Activated naive CD4-positive, alpha-beta T cell treated with anti-CD3 and anti-CD28 coated beads, Interleukin-2, amount 10 ng/mL, durations not matched to agents 7 days and 5 days (primary cell): ENCODE data around the gene ZNF878.
A peak's percentile ranks its signal among the peaks of the same experiment; 100 is the strongest.

Experiments used
- CTCF ChIA-PET: fragments of 350-600 bp; sonication (Branson Sonifier 250); formaldehyde crosslinking; loops from one replicate; lab custom pipeline; 2021; ENCODE audit warnings: antibody characterized with exemption; lab: Charles Lee
- DNase-seq: peaks from one replicate; pipeline ENCODE4 v3.0.0-alpha.2; 2020
- H3K27ac Mint-ChIP-seq: one replicate; pipeline ENCODE4 v1.8.0; 2021; ENCODE audit warnings: mild to moderate bottlenecking, moderate library complexity, mixed read lengths
- H3K27me3 Mint-ChIP-seq: one replicate; pipeline ENCODE4 v1.8.0; 2021; ENCODE audit warnings: mild to moderate bottlenecking, mixed read lengths
- H3K36me3 Mint-ChIP-seq: one replicate; pipeline ENCODE4 v1.8.0; 2021; ENCODE audit warnings: mixed read lengths
- H3K4me1 Mint-ChIP-seq: one replicate; pipeline ENCODE4 v1.8.0; 2021; ENCODE audit warnings: mixed read lengths
- H3K4me3 Mint-ChIP-seq: one replicate; pipeline ENCODE4 v1.8.0; 2021; ENCODE audit warnings: mild to moderate bottlenecking, moderate library complexity, mixed read lengths
- H3K9me3 Mint-ChIP-seq: one replicate; pipeline ENCODE4 v1.8.0; 2021; ENCODE audit warnings: mixed read lengths

The ZNF878 gene

DNA sequence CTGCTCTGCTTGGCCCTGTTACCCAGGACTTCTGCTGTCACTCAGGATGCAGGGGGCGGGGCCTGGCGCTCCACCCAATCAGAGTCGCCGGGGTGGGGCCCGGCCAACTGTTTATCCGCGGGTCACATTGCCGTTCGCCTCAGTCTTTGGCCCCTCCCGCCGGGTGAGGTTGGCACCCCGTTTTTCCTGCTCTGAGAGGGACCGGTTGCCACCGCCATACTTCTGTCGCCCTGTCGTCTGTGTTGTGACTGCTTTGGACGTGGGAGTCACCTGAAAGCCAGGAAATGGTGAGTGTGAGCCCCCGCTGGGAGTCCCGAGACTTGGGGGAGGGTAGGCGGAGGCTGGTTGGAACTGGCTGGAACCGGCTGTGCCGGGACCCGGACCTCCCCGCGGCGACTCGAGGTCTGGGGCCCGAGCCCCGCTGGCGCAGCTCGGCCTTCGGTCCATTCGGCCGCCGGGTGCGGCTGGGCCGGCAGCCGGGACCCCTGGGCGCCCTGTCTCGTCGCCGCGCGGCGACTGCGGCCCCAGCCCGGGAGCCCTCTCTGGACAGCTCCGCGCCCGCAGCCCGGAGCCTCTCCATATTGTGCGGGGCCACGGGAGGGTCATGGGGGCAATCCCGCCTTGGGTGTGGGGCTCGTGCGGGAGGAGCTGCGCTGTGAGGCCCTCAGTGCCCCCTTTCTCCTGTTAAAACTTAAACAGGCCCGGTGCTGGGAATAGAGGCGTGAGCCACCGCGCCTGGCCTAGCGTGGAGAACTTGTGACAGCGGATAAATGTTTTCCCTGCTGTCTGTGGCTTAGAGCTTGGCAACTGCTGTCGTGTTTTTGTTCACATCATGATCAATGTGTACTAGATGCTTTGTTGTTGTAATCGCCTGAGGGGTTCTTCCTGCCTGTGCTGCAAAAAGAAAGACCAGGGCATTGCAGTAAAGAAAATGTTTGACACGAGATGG, 12.1 kb upstream of the ZNF878 start, which contains the start of gene ZNF844:
Gene ZNF844, plus strand, starts transcription at position 142 of the 949 bp plus-strand sequence. Its CDS starts 143 bp downstream, at position 285.
- CTCF ChIA-PET, result no interaction called here
- H3K27me3 Mint-ChIP-seq, result no peaks in the 10 kb centered on the region
- H3K36me3 Mint-ChIP-seq, result peaks cover 6% of the 10 kb centered on the region
- peaks cover 13% of the 10 kb centered on the region for H3K9me3 Mint-ChIP-seq
- H3K4me3 Mint-ChIP-seq, result peak within 1 kb of the TSS; percentile 75
- peaks cover 6% of the 10 kb centered on the region for H3K4me1 Mint-ChIP-seq
- H3K27ac Mint-ChIP-seq, result peak within 1 kb of the TSS; percentile 68
- peak; percentile 73 for DNase-seq

DNA sequence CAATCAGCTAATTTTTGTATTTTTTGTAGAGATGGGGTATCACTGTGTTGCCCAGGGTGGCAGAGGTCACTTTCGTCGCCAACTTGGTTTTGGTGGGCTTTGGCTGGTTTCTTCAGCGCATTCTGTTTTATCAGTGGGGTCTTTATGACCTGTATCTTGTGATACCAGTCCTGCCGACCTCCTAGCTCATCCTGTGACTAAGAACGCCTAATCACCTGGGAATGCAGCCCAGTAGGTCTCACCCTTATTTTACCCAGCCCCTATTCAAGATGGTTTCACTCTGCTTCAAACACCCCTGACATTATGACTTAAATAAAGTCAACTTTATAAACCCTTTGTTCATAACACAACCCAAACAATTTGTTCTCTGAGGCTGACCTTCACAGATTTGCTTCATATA, 3.0 kb upstream of the ZNF878 start:
- Mint-ChIP-seq H3K9me3 (peaks cover 12% of the 10 kb centered on the region), H3K27ac (no peak overlapping the region), H3K27me3 (peaks cover 46% of the 10 kb centered on the region), H3K4me1 (peaks cover 17% of the 10 kb centered on the region), H3K36me3 (peaks cover 5% of the 10 kb centered on the region), H3K4me3 (no peak overlapping the region)
- CTCF ChIA-PET, result interaction anchor here (1.9 kb wide), 1 partner anchor 85 kb away, joined by 6 read pairs; the partner anchor contains the start of gene ZNF20
- no peak for DNase-seq

DNA sequence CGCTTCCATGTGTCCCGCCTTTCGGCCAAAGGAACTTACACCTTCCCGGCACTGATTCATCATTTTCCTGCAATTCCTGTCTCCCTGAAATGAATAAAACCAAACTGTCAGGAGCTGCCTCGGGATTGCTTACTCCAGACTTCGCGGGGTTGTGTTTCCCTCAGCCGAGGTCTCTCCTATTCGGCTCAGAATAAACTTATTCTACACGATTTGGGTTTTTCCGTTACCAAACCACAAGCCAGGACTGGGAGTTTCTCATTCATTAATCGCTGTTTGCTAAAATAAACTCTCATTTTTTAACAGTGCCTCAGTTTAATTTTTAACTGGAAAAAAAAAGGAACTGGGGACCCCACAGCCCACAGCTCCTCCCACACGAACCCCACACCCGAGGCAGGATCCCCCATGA, 667 bp downstream of the ZNF878 start:
- CTCF ChIA-PET, result interaction anchor here (1.0 kb wide), 1 partner anchor 129 kb away, joined by 3 read pairs; no protein-coding TSS in a partner anchor
- peaks cover 41% of the 10 kb centered on the region for H3K27me3 Mint-ChIP-seq
- no peak for DNase-seq
- peaks cover 13% of the 10 kb centered on the region for H3K4me1 Mint-ChIP-seq
- H3K27ac Mint-ChIP-seq, result no peak overlapping the region
- H3K9me3 Mint-ChIP-seq, result peaks cover 22% of the 10 kb centered on the region
- peak overlapping the region; percentile 54 for H3K4me3 Mint-ChIP-seq
- H3K36me3 Mint-ChIP-seq, result peaks cover 8% of the 10 kb centered on the region

DNA sequence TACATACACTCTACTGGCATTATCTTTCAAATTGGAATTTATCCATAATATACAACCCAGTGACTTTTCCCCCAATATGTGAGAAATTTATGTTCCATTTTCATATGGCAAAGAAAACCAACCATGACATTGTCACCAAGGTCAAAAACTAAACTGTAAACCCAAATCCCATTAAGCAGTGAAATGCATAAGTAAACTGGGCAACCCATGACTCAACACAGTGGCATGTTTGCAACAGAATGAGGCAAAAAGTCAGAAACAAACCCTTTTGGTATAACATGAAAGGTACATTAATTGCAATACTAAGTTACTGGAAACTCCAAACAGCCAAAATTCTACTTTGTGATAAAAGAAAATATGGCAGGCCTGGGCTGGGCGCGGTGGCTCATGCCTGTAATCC, 4.9 kb downstream of the ZNF878 start:
- CTCF ChIA-PET, result no interaction called here
- Mint-ChIP-seq H3K36me3 (peaks cover 27% of the 10 kb centered on the region), H3K4me3 (no peak overlapping the region), H3K27me3 (peaks cover 16% of the 10 kb centered on the region), H3K9me3 (peaks cover 42% of the 10 kb centered on the region), H3K4me1 (peaks cover 8% of the 10 kb centered on the region), H3K27ac (no peak overlapping the region)
- DNase-seq, result no peak

DNA sequence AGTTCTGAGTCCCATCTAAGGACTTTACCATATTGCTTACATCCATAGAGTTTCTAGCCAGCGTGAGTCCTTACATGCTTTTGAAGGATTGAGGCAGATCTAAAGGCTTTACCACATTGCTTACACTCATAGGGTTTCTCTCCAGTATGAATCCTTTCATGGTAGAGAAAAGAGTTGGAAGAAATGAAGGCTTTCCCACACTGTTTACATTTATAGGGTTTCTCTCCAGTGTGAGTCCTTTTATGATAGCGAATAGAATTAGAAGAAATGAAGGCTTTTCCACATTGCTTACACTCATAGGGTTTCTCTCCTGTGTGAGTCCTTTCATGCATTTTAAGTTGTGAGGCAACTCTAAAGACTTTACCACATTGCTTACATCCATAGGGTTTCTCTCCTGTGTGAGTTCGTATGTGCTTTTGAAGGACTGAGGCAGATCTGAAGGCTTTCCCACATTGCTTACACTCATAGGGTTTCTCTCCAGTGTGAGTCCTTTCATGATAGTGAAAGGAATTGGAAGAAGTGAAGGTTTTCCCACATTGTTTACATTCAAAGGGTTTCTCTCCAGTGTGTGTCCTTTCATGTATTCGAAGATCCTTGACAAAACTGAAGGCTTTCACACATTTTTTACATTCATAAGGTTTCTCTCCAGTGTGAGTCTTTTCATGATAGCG, 8.9 kb downstream of the ZNF878 start:
- Mint-ChIP-seq H3K4me3 (no peak overlapping the region), H3K9me3 (peaks cover 48% of the 10 kb centered on the region), H3K36me3 (peaks cover 30% of the 10 kb centered on the region), H3K27me3 (no peaks in the 10 kb centered on the region), H3K4me1 (no peaks in the 10 kb centered on the region), H3K27ac (no peak overlapping the region)
- DNase-seq, result no peak
- CTCF ChIA-PET, result no interaction called here

DNA sequence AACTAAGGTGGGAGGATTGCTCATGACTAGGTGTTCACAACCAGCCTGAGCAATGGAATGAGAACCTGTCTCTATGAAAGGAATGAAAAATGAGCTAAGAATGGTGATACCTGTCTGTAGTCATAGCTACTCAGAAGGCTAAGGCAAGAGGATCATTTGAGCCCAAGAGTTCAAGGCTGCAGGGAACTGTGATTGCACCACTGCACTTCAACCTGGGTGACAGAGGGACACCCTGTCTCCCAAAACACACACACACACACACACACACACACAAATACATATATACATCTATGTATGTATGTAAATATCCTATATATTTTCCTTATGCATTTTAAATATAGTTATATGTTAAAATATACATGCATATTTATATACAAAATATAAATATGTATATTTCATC, 9.9 kb downstream of the ZNF878 start:
- H3K36me3 Mint-ChIP-seq, result peaks cover 30% of the 10 kb centered on the region
- no peaks in the 10 kb centered on the region for H3K27me3 Mint-ChIP-seq
- H3K9me3 Mint-ChIP-seq, result peaks cover 50% of the 10 kb centered on the region
- H3K27ac Mint-ChIP-seq, result no peak overlapping the region
- H3K4me1 Mint-ChIP-seq, result no peaks in the 10 kb centered on the region
- DNase-seq, result no peak
- no peak overlapping the region for H3K4me3 Mint-ChIP-seq
- CTCF ChIA-PET, result no interaction called here

DNA sequence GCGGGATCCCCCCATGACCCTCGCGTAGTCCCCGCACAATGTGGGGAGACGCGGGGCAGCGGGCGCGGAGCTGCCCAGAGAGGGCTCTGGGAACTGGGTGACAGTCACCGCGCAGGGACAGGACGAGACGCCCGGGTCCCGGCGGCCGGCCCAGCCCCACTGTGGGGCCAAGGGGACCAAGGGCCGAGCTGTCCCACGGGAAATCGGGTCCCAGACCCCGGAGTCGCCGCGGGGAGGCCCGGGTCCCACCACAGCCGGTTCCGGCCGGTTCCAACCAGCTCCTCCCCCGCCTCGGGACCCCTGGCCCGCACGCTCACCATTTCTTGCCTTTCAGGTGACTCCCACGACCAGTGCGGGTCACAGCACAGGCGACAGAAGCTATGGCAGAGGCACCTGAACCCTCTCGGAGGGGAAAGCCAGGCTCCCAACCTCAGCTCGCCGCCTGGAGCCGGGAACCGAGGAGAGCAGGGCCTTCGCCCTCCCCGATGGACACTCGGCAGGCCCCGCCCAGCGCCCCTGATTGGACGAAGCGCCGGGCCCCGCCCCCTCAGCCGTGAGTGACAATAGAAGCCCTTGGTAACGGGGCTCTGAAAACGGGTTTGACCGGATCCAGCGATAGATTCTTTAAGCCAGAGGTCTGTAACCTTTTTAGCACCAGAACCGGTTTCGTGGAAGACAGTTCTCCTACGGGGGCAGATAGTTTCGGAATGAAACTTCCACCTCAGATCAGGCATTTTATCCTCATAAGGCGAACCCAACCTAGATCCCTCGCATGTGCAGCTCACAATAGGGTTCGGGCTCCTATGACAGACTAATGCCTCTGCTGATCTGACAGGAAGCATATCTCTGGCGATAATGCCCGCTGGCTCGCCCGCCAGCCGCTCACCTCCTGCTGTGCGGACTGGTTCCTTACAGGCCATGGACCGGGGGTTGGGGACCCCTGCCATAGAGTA, 17.3 kb downstream of the ZNF878 start, which contains the start of gene ZNF433:
Gene ZNF433, minus strand, starts transcription at position 460 of the 953 bp plus-strand sequence. Its CDS starts 140 bp downstream, at position 320.
- CTCF ChIA-PET, result interaction anchor here (1.2 to 1.5 kb wide), 2 partner anchors 17 to 111 kb away, joined by 3 to 4 read pairs; no protein-coding TSS in a partner anchor
- Mint-ChIP-seq H3K9me3 (peaks cover 31% of the 10 kb centered on the region), H3K27ac (peak within 1 kb of the TSS; percentile 51), H3K4me3 (peak within 1 kb of the TSS; percentile 71), H3K4me1 (peaks cover 12% of the 10 kb centered on the region), H3K36me3 (peaks cover 7% of the 10 kb centered on the region), H3K27me3 (peaks cover 11% of the 10 kb centered on the region)
- peak; percentile 72 for DNase-seq

DNA sequence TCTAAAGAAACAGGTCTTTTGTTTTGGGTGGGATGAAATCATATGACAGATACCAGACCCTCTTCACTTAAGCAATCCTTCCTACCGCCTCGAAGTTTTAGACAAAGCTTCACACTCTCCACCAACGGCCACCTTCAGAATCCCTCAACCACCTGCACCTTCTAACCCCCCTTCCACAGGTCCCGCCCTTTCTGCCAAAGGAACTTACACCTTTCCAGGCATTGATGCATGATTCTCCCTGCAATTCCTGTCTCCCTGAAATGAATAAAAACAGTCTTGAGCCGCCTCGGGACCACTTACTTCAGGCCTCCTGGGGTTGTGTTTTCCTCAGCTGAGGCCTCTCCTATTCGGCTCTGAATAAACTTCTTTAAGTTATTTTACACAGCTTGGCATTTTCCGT, 18.1 kb downstream of the ZNF878 start:
- peak overlapping the region; percentile 45 for H3K4me3 Mint-ChIP-seq
- peaks cover 31% of the 10 kb centered on the region for H3K9me3 Mint-ChIP-seq
- no peak for DNase-seq
- H3K27ac Mint-ChIP-seq, result peak overlapping the region; percentile 51
- peaks cover 11% of the 10 kb centered on the region for H3K27me3 Mint-ChIP-seq
- CTCF ChIA-PET, result interaction anchor here (1.5 kb wide), 1 partner anchor 16 kb away, joined by 4 read pairs; no protein-coding TSS in a partner anchor
- peaks cover 7% of the 10 kb centered on the region for H3K36me3 Mint-ChIP-seq
- H3K4me1 Mint-ChIP-seq, result peaks cover 12% of the 10 kb centered on the region

DNA sequence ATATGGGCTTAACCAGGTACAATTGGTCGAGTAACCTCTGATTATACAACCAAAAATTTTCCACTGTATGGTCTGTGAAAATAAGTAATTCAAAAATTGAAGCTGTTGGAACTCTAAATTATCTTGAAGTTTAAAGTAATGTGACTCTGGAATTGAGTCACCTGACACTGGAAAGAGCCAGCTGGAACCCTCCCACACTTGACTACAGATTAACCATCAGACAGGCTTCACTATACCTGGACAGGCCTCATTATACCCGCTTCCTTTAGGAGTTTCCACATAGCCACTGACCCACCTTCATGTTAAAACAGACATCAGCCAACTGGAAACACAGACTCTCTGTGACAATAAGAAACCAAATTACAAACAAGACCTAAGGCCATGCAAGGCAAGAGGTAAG, 18.6 kb downstream of the ZNF878 start:
- no peak overlapping the region for H3K27ac Mint-ChIP-seq
- peak overlapping the region; percentile 45 for H3K4me3 Mint-ChIP-seq
- H3K36me3 Mint-ChIP-seq, result peaks cover 6% of the 10 kb centered on the region
- H3K27me3 Mint-ChIP-seq, result peaks cover 11% of the 10 kb centered on the region
- peaks cover 12% of the 10 kb centered on the region for H3K4me1 Mint-ChIP-seq
- no peak for DNase-seq
- CTCF ChIA-PET, result interaction anchor here (1.5 kb wide), 1 partner anchor 16 kb away, joined by 4 read pairs; no protein-coding TSS in a partner anchor
- peaks cover 31% of the 10 kb centered on the region for H3K9me3 Mint-ChIP-seq

DNA sequence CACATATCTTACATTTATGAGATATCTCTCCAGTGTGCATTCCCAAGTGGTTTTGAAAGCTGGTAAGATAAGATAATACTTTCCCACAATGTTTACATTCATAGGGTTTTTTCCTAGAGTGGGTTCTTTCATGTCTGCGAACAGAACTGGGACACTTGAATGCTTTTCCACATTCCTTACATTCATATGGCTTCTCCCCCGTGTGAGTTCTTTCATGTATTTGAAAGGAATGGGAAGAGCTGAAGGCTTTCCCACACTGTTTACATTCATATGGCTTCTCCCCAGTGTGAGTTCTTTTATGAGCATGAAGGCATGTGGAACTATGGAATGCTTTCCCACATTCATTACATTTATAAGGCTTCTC, 37.0 kb downstream of the ZNF878 start:
- Mint-ChIP-seq H3K4me1 (no peaks in the 10 kb centered on the region), H3K27me3 (no peaks in the 10 kb centered on the region), H3K27ac (no peak overlapping the region), H3K36me3 (peaks cover 59% of the 10 kb centered on the region), H3K4me3 (no peak overlapping the region), H3K9me3 (peaks cover 54% of the 10 kb centered on the region)
- CTCF ChIA-PET, result no interaction called here
- DNase-seq, result no peak

DNA sequence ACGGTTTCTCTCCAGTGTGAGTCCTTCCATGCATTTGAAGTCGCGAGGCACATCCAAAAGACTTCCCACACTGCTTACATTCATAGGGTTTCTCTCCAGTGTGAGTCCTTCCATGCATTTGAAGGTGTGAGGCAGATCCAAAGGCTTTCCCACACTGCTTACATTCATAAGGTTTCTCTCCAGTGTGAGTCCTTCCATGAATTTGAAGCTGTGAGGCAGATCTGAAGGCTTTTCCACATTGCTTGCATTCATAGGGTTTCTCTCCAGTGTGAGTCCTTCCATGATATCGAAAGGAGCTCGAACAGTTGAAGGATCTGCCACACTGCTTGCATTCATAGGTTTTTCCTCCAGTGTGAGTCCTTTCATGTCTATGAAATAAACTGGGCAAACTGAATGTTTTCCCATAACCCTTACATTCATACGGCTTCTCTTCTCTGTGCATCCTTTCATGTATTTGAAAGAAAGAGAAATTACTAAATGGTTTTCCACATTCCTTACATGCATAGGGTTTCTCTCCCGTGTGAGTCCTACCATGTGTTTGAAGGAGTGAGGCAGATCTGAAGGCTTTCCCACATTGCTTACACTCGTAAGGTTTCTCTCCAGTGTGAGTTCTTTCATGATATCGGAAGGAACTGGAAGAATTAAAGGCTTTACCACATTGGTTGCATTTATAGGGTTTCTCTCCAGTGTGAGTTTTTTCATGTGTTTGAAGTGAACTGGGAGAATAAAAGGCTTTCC, 37.6 kb downstream of the ZNF878 start:
- no peak overlapping the region for H3K4me3 Mint-ChIP-seq
- H3K36me3 Mint-ChIP-seq, result peaks cover 63% of the 10 kb centered on the region
- peaks cover 51% of the 10 kb centered on the region for H3K9me3 Mint-ChIP-seq
- CTCF ChIA-PET, result no interaction called here
- DNase-seq, result no peak
- H3K27ac Mint-ChIP-seq, result no peak overlapping the region
- H3K27me3 Mint-ChIP-seq, result no peaks in the 10 kb centered on the region
- H3K4me1 Mint-ChIP-seq, result no peaks in the 10 kb centered on the region

DNA sequence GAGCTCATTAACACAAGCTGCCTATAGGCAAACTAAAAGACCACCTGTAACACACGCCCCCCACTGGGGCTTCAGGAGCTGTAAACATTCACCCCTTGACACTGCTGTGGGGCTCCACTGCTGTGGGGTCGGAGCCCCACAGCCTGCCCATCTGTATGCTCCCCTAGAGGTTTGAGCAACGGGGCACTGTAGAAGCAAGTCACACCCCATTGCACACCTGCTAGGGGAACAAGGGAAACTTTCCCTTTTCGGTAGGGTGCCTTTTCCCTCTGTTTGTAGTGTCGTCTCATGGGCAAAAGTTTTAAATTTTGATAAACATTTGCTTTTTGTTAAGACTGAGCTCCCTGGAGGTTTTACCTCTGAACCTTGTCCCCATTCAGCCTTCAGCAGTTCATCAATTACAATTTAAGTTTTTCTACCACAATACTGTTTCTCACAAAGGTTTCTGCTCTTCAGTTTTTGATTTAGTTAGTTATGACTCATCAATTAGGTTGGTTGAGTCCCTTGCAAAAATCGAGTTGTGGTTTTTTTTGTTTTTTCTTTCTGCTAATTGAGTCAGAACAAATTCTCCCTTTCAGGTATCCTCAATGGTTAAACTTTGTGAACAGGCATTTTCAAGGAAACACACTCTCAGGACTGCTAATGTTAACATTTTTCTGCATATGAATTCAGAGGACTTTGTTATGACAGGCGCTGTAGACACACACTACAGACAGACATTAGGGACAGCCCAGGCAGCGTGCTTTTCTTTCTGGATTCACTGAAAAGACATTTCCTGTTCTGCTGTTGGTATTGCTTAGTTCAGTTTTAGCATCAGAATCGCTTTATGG, 52.4 kb downstream of the ZNF878 start:
- CTCF ChIA-PET, result interaction anchor here (1.1 to 1.5 kb wide), 3 partner anchors 9 to 203 kb away, joined by 3 to 9 read pairs (median 3); no protein-coding TSS in a partner anchor
- peak overlapping the region; percentile 72 for H3K27ac Mint-ChIP-seq
- H3K27me3 Mint-ChIP-seq, result no peaks in the 10 kb centered on the region
- DNase-seq, result no peak
- H3K4me1 Mint-ChIP-seq, result peaks cover 23% of the 10 kb centered on the region
- H3K36me3 Mint-ChIP-seq, result peaks cover 55% of the 10 kb centered on the region
- H3K4me3 Mint-ChIP-seq, result no peak overlapping the region
- H3K9me3 Mint-ChIP-seq, result peaks cover 28% of the 10 kb centered on the region
